KBM-7 (cell line): ENCODE results near the gene CACNA2D3.

ENCODE experiments used
- DNase-seq: peaks from one replicate; pipeline ENCODE4 v3.0.0-alpha.2; 2015
- in situ Hi-C: fragments of 300-500 bp; cut with MboI; formaldehyde crosslinking; loops from 2 replicates; pipeline ENCODE4 v1.14.3; 2020; ENCODE audit warnings: low sequenced_read_pairs, low pct_unique_long_range_greater_than_20kb, mixed read lengths

The CACNA2D3 gene

DNA sequence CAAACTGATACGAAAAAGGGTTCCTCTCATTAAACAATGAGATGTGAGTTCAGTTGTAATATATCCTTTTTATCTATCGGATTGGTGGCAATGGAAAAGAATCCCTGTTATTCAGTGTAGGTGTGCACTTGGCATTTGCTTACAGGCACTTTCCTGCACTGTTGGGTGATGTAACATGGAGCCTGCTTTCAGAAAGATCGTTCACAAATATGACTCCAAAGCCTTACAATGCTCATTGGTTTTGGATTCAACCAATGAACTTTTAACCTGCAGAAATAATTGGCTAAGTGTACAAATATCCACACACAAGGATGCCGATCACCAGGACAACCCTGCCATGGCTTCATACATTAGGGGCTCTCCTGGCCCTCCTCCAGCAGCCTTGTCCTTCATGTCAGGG is 996.9 kb downstream of the CACNA2D3 start:
- no peak for DNase-seq
- in situ Hi-C loops: no loop called here

DNA sequence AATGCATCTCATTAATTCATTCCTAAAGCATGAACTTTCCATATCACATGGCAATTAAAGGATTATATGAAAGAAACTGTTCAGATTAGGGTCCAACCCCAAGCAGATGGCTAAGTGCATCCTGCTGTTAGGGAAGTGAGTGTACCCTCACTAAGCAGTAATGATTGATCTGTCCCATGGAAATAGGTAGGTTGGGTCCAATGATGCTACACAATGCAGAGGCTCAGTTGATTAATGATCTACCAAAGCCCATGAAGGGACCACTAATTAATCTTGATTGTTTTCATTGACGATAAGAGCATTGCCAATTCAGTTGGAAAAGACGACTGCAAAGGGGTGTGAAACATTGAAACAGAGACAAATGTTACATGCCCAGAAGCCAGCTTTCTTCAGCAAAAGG is 1000.0 kb downstream of the CACNA2D3 start:
- no peak for DNase-seq
- in situ Hi-C loops: no loop called here
